Head of caudate nucleus (tissue), 42 donors: ENCODE measurements around the gene ARPC5.
"Not testable (repeated sequence)": the region's sequence is repeated elsewhere in the genome, so short reads cannot be mapped to it uniquely, and the experiment has no call there.

Experiments used
- DNase-seq, 42 donors: peaks; one replicate each; pipeline versions ENCODE4 v3.0.0 to v3.0.0-alpha.2; 2020 to 2021; ENCODE audit warnings: mixed read lengths in 7 of 42
- intact Hi-C: fragments of 100-400 bp; cut with DNase I; formaldehyde crosslinking; loops from one replicate; pipeline ENCODE4 v1.15.0; 2022

The ARPC5 gene

GRCh38 chr1:183635606-183636333, at the start of gene ARPC5:
TSS of gene ARPC5 (minus strand) at chr1:183635783. CDS start at chr1:183635659, 124 bp downstream.
- peak; percentile 93 to 99 (median 98) for DNase-seq
- intact Hi-C loops = loop anchor here (10.0 kb wide), 1 partner anchor 169 kb away; the partner anchor contains the start of gene RGL1

GRCh38 chr1:183685112-183685713, 49.6 kb upstream of the ARPC5 start:
- intact Hi-C loops = no loop called here
- peak in 9 of 42 donors; percentile 11 to 60 (median 28) for DNase-seq

GRCh38 chr1:183679363-183679762, 43.8 kb upstream of the ARPC5 start:
- DNase-seq, intact Hi-C loops: not testable (repeated sequence)

DNA sequence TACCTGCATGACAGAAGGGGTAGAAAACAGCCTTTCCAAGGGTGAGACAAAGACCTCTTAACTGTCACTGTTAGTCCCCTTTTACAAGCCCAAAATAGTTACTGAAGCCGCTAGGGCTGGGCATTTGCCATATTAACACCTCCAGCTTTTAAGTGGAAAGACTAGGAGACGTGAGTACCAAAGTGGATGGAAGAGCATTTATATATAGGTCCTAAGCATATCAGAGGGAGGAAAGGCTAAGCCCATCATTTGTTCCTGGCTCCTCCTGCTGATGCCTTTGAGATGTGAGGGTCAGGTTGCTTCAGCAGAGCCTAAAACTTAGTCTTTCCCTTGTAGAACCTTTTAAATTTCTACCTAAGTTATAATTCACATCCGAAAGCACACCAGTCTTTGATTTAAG, 43.2 kb upstream of the ARPC5 start:
- DNase-seq = no peak
- intact Hi-C loops = no loop called here

GRCh38 chr1:183676586-183677189, 41.1 kb upstream of the ARPC5 start:
- no peak for DNase-seq
- intact Hi-C loops = no loop called here

GRCh38 chr1:183675883-183676585, 40.5 kb upstream of the ARPC5 start:
- no peak for DNase-seq
- intact Hi-C loops = no loop called here

DNA sequence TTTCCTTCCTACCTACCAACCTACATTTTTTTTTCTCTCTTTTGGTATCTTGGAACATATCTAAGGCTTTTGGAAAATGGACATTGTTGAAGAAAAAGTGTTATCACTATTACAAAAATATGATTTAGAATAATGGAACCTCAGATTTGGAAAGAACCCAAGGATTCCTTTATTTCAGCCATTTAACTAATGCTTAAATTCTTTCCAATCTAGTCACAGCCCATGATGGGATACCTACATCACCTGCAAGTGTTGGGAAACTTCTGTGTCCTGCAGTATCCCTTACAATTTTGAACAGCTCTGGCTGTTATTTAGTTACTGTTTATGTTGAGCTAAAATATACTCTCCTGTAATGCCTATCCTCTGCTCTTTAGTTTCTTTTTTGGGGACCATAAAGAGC, 39.8 kb upstream of the ARPC5 start:
- DNase-seq = no peak
- intact Hi-C loops = no loop called here

DNA sequence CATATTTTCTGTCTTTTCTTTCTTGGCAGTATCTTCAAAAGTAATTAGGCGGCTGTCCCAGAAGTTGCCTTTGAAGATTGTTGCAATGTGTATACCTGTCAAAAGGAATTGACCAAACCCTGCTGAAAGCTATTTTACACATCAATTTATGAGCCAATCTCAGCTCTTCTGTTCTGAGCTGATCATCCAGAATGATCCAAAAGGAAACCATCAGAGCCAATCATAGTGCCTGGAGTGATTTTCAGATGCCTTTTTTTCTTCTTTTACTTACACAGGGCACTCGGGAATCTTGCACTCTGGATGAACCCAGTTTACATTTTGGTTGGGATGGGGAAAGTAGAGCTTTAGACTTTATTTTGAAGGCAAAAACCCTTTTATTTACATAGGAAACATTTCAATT, 39.3 kb upstream of the ARPC5 start:
- DNase-seq = no peak
- intact Hi-C loops = no loop called here

GRCh38 chr1:183674339-183674738, 38.8 kb upstream of the ARPC5 start:
- intact Hi-C loops = no loop called here
- DNase-seq = no peak

DNA sequence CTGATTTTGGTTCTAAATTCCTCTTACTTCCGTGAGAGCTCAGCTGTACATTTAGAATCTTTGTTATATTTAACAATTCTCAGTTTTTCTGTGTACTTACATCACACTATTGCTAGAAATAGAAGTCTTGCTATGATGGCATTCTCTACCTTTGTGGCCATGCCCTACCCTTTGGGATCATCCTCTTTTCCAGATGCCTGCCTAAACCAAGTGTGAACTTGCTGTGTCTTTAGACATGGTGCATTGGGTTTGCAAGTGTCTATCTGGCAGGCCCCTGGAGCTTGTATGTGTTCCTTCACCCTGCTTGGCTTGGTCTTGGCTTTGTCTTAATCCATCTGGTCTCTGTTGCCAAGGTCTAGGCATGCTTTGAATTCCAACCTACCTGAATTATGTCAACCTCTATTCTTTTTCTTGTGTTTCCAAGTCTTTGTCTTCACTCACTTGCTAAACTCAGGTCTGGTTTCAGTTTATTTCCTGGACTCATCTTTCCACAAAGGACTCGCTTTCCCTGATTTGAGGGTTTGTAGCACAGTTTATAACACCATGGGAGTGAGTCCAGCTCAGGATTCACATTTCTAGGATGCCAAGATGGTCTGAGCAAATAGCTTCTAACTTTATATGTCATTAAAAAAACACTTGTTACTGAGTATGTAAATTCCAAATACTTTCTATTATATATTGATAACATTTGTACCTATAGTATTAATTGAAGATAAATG, 38.2 kb upstream of the ARPC5 start:
- no peak for DNase-seq
- intact Hi-C loops = no loop called here

- no peak for DNase-seq
- intact Hi-C loops = no loop called here
Observed at GRCh38 chr1:183670169-183670568, 34.6 kb upstream of the ARPC5 start.

GRCh38 chr1:183656355-183656754, 20.8 kb upstream of the ARPC5 start:
- intact Hi-C loops = loop anchor here (10.0 kb wide), 2 partner anchors 398 to 568 kb away; partner anchors contain the start of gene TSEN15
- DNase-seq = no peak

GRCh38 chr1:183655562-183656075, 20.0 kb upstream of the ARPC5 start:
- peak; percentile 34 to 97 (median 88) for DNase-seq
- intact Hi-C loops = loop anchor here (2.0 to 10.0 kb wide), 3 partner anchors 261 to 569 kb away; partner anchors contain the start of gene TSEN15

- no peak for DNase-seq
- intact Hi-C loops = loop anchor here (2.0 to 10.0 kb wide), 3 partner anchors 262 to 570 kb away; partner anchors contain the start of gene TSEN15
Observed at GRCh38 chr1:183654706-183655105, 19.1 kb upstream of the ARPC5 start.

- no peak for DNase-seq
- intact Hi-C loops = loop anchor here (2.0 to 10.0 kb wide), 3 partner anchors 263 to 571 kb away; partner anchors contain the start of gene TSEN15
Observed at GRCh38 chr1:183653876-183654451, 18.4 kb upstream of the ARPC5 start.

- no peak for DNase-seq
- intact Hi-C loops = loop anchor here (10.0 kb wide), 2 partner anchors 401 to 571 kb away; partner anchors contain the start of gene TSEN15
Observed at GRCh38 chr1:183653462-183653794, 17.8 kb upstream of the ARPC5 start.

- peak in 3 of 42 donors; percentile 13 to 44 (median 27) for DNase-seq
- intact Hi-C loops = loop anchor here (10.0 kb wide), 2 partner anchors 402 to 572 kb away; partner anchors contain the start of gene TSEN15
Observed at GRCh38 chr1:183652547-183653461, 17.2 kb upstream of the ARPC5 start, which contains the start of gene APOBEC4. TSS of gene APOBEC4 (minus strand) at chr1:183653316. CDS start at chr1:183648781, 4,535 bp downstream.
